Measurements from ENCODE around the gene FARP1.

The FARP1 gene

GRCh38 chr13:98169331-98169730, 26.4 kb downstream of the FARP1 start:
- H3K4me3 ChIP-seq (ENCODE audit: low read depth, low read length), result no peak overlapping the region
- TF ChIP-seq, protein P1, sequence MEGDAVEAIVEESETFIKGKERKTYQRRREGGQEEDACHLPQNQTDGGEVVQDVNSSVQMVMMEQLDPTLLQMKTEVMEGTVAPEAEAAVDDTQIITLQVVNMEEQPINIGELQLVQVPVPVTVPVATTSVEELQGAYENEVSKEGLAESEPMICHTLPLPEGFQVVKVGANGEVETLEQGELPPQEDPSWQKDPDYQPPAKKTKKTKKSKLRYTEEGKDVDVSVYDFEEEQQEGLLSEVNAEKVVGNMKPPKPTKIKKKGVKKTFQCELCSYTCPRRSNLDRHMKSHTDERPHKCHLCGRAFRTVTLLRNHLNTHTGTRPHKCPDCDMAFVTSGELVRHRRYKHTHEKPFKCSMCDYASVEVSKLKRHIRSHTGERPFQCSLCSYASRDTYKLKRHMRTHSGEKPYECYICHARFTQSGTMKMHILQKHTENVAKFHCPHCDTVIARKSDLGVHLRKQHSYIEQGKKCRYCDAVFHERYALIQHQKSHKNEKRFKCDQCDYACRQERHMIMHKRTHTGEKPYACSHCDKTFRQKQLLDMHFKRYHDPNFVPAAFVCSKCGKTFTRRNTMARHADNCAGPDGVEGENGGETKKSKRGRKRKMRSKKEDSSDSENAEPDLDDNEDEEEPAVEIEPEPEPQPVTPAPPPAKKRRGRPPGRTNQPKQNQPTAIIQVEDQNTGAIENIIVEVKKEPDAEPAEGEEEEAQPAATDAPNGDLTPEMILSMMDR (IDR thresholded peaks at IDR 0.05), result no peak
- no peaks in the 10 kb centered on the region for H3K36me3 ChIP-seq (ENCODE audit: control insufficient read depth, insufficient read depth, low read length)

DNA sequence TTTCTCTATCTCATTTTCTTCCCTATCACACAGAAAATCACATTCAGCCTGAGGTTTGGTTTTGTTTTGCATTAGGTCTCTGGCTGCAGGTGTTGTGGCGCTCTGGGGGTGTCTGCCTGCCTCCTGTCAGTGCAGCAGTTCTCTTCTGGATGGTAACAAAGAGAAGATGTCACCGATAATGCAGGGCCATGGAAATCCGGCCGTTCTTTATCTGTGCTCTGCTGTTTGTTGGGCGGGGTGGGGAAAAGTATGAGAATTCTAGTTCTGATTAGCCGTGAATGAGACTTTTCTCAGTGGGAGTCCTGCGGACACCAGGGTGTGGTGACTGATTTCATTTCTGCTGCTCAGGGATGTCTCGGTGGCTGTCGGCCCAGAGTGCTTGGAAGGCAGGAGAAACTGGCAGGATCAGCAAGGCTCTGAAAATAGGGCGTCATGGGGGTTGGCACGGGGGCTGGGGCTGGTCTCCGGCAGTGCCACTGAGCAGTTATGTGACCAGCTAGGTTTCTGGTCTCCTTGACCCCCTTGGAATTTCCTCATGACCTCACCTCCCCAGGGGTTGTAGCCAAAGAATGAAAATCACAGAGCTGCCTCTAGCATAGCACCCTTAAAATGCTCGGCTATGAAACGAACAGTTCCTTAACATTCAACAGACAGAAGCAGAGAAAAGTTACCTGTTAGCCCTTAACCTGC, 29.2 kb downstream of the FARP1 start:
- H3K79me2 ChIP-seq, result no peaks in the 10 kb centered on the region
- peak overlapping the region; percentile 62 for H3K4me2 ChIP-seq (ENCODE audit: low read length)
- H3K9me3 ChIP-seq (ENCODE audit: control insufficient read depth, low read length), result no peaks in the 10 kb centered on the region
- H3K4me1 ChIP-seq, result peaks cover 27% of the 10 kb centered on the region
- H3K27ac ChIP-seq, result peak overlapping the region; percentile 80
- peak overlapping the region; percentile 8 for H3K4me3 ChIP-seq (ENCODE audit: low read depth, low read length)
- TF ChIP-seq, protein P1 (IDR thresholded peaks at IDR 0.05), result no peak
- no peak overlapping the region for H3K9ac ChIP-seq
- no peaks in the 10 kb centered on the region for H3K36me3 ChIP-seq (ENCODE audit: control insufficient read depth, insufficient read depth, low read length)
- peak overlapping the region; percentile 68 for H2AFZ ChIP-seq
- H3K27me3 ChIP-seq (ENCODE audit: control insufficient read depth, insufficient read depth, low read length), result no peaks in the 10 kb centered on the region

More at GRCh38 chr13:98169331-98169730, 26.4 kb downstream of the FARP1 start:
- Histone ChIP-seq H3K27me3 (ENCODE audit: control insufficient read depth, insufficient read depth, low read length) (no peaks in the 10 kb centered on the region), H3K9ac (no peak overlapping the region), H3K4me2 (ENCODE audit: low read length) (no peak overlapping the region), H3K4me1 (peaks cover 27% of the 10 kb centered on the region), H2AFZ (no peak overlapping the region), H3K9me3 (ENCODE audit: control insufficient read depth, low read length) (no peaks in the 10 kb centered on the region), H3K27ac (no peak overlapping the region), H3K79me2 (peaks cover 3% of the 10 kb centered on the region)

DNA sequence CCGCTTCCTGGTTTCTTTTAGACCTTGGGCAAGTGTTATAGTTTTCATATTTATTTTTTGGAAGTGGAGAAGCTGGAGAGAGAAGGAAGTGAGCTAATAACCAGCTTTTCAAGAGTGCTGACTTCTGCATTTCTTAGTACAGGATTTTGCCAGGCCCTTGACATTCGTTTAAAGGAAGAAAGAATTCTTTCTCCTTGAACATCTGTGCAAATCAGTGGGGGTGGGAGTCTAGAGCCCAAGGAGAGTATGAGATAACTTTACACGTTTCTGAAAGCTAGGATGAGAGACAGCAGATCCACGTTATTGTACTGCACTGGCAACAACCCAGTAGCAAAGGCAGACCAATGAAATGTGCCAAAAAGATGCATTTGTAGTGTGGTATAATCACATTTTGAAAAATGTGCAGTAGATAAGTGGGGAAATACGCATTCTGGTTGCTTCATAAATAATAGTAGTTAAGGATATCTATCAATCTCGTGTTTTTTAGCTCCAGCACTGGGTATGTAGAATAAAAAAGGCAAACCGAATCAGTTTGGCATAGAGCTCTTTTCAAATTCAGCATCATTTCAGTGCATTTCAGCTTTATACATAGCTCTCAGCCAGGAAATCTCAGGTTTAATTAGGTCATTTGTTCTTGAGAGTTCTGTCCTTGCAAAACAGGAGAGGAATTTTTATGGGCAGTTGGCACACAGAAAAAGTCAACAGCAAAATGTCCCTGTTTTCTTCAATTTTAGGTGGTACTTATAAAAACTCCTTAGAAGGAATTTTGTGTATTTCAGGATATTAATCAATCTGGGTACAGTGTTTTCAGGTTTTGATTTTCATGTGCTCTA, 29.9 kb downstream of the FARP1 start:
- Histone ChIP-seq H3K79me2 (no peaks in the 10 kb centered on the region), H3K27ac (peak overlapping the region; percentile 80), H2AFZ (peak overlapping the region; percentile 68), H3K27me3 (ENCODE audit: control insufficient read depth, insufficient read depth, low read length) (no peaks in the 10 kb centered on the region), H3K4me2 (ENCODE audit: low read length) (peak overlapping the region; percentile 62), H3K9me3 (ENCODE audit: control insufficient read depth, low read length) (no peaks in the 10 kb centered on the region), H3K4me3 (ENCODE audit: low read depth, low read length) (peak overlapping the region; percentile 8), H3K9ac (no peak overlapping the region), H3K4me1 (peaks cover 27% of the 10 kb centered on the region), H3K36me3 (ENCODE audit: control insufficient read depth, insufficient read depth, low read length) (no peaks in the 10 kb centered on the region)
- TF ChIP-seq, protein P1 (IDR thresholded peaks at IDR 0.05), result no peak

- TF ChIP-seq, protein P1 (IDR thresholded peaks at IDR 0.05), result no peak
- Histone ChIP-seq H3K4me1 (peaks cover 27% of the 10 kb centered on the region), H3K27me3 (ENCODE audit: control insufficient read depth, insufficient read depth, low read length) (no peaks in the 10 kb centered on the region), H2AFZ (no peak overlapping the region), H3K9ac (no peak overlapping the region), H3K9me3 (ENCODE audit: control insufficient read depth, low read length) (no peaks in the 10 kb centered on the region), H3K27ac (peak overlapping the region; percentile 80), H3K4me2 (ENCODE audit: low read length) (peak overlapping the region; percentile 10), H3K79me2 (no peaks in the 10 kb centered on the region), H3K4me3 (ENCODE audit: low read depth, low read length) (peak overlapping the region; percentile 11), H3K36me3 (ENCODE audit: control insufficient read depth, insufficient read depth, low read length) (no peaks in the 10 kb centered on the region)
These were observed 30.7 kb downstream of the FARP1 start for GRCh38 chr13:98173431-98174152.

Measured in parathyroid adenoma (tissue), 2 donors.